Measurements from ENCODE around the gene TSHZ2. TPM values are rescaled to one million over a fixed set of nuclear protein-coding genes. Genes with fewer than 3 reads are reported as not detected.

The TSHZ2 gene
- total RNA-seq, 1 experiment from 2014 or later = 0.20 TPM

DNA sequence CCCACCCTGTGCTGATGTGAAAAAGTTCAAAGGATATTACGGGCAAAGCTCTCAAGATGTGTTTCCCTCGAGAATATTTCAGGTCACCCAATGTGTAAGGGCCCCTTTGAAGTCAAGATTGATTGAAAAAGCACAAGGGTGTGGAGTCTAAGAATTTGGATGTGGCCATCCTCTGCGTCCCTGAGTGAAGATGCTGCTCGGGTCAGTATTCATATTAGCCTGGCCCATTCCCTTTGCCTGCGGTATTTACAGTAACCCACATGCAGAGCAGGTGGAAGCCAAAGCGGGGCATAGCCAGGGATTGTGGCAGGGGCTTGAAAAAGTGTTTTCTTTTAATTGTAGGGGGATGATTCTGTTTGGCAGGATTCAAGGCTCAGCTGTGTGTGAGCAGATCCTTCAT, 211.0 kb downstream of the TSHZ2 start (continued):
- TF ChIP-seq, protein P1, sequence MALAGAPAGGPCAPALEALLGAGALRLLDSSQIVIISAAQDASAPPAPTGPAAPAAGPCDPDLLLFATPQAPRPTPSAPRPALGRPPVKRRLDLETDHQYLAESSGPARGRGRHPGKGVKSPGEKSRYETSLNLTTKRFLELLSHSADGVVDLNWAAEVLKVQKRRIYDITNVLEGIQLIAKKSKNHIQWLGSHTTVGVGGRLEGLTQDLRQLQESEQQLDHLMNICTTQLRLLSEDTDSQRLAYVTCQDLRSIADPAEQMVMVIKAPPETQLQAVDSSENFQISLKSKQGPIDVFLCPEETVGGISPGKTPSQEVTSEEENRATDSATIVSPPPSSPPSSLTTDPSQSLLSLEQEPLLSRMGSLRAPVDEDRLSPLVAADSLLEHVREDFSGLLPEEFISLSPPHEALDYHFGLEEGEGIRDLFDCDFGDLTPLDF (CRISPR knock-in tag; IDR thresholded peaks at IDR 0.05) = no peak
- TF ChIP-seq GTF2I (CRISPR knock-in tag; conservative IDR thresholded peaks at IDR 0.05) (no peak), KAT7 (CRISPR knock-in tag; IDR thresholded peaks at IDR 0.05; ENCODE audit: borderline replicate concordance) (no peak), ZNF317 (CRISPR knock-in tag; IDR thresholded peaks at IDR 0.05; ENCODE audit: borderline replicate concordance, low read depth) (no peak), FOXK1 (CRISPR knock-in tag; IDR thresholded peaks at IDR 0.05) (no peak), SP1 (CRISPR knock-in tag; conservative IDR thresholded peaks at IDR 0.05) (no peak), FOXJ3 (CRISPR knock-in tag; IDR thresholded peaks at IDR 0.05; ENCODE audit: borderline replicate concordance) (no peak), HMGA2 (CRISPR knock-in tag; IDR thresholded peaks at IDR 0.05) (no peak)
- TF ChIP-seq, protein P2, sequence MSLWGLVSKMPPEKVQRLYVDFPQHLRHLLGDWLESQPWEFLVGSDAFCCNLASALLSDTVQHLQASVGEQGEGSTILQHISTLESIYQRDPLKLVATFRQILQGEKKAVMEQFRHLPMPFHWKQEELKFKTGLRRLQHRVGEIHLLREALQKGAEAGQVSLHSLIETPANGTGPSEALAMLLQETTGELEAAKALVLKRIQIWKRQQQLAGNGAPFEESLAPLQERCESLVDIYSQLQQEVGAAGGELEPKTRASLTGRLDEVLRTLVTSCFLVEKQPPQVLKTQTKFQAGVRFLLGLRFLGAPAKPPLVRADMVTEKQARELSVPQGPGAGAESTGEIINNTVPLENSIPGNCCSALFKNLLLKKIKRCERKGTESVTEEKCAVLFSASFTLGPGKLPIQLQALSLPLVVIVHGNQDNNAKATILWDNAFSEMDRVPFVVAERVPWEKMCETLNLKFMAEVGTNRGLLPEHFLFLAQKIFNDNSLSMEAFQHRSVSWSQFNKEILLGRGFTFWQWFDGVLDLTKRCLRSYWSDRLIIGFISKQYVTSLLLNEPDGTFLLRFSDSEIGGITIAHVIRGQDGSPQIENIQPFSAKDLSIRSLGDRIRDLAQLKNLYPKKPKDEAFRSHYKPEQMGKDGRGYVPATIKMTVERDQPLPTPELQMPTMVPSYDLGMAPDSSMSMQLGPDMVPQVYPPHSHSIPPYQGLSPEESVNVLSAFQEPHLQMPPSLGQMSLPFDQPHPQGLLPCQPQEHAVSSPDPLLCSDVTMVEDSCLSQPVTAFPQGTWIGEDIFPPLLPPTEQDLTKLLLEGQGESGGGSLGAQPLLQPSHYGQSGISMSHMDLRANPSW (CRISPR knock-in tag; conservative IDR thresholded peaks at IDR 0.05; ENCODE audit: low read depth) = no peak
- TF ChIP-seq, protein P3, sequence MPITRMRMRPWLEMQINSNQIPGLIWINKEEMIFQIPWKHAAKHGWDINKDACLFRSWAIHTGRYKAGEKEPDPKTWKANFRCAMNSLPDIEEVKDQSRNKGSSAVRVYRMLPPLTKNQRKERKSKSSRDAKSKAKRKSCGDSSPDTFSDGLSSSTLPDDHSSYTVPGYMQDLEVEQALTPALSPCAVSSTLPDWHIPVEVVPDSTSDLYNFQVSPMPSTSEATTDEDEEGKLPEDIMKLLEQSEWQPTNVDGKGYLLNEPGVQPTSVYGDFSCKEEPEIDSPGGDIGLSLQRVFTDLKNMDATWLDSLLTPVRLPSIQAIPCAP (CRISPR knock-in tag; IDR thresholded peaks at IDR 0.05) = no peak
- TF ChIP-seq, protein P4, sequence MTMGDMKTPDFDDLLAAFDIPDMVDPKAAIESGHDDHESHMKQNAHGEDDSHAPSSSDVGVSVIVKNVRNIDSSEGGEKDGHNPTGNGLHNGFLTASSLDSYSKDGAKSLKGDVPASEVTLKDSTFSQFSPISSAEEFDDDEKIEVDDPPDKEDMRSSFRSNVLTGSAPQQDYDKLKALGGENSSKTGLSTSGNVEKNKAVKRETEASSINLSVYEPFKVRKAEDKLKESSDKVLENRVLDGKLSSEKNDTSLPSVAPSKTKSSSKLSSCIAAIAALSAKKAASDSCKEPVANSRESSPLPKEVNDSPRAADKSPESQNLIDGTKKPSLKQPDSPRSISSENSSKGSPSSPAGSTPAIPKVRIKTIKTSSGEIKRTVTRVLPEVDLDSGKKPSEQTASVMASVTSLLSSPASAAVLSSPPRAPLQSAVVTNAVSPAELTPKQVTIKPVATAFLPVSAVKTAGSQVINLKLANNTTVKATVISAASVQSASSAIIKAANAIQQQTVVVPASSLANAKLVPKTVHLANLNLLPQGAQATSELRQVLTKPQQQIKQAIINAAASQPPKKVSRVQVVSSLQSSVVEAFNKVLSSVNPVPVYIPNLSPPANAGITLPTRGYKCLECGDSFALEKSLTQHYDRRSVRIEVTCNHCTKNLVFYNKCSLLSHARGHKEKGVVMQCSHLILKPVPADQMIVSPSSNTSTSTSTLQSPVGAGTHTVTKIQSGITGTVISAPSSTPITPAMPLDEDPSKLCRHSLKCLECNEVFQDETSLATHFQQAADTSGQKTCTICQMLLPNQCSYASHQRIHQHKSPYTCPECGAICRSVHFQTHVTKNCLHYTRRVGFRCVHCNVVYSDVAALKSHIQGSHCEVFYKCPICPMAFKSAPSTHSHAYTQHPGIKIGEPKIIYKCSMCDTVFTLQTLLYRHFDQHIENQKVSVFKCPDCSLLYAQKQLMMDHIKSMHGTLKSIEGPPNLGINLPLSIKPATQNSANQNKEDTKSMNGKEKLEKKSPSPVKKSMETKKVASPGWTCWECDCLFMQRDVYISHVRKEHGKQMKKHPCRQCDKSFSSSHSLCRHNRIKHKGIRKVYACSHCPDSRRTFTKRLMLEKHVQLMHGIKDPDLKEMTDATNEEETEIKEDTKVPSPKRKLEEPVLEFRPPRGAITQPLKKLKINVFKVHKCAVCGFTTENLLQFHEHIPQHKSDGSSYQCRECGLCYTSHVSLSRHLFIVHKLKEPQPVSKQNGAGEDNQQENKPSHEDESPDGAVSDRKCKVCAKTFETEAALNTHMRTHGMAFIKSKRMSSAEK (CRISPR knock-in tag; IDR thresholded peaks at IDR 0.05; ENCODE audit: borderline replicate concordance) = no peak
- TF ChIP-seq, protein P5, sequence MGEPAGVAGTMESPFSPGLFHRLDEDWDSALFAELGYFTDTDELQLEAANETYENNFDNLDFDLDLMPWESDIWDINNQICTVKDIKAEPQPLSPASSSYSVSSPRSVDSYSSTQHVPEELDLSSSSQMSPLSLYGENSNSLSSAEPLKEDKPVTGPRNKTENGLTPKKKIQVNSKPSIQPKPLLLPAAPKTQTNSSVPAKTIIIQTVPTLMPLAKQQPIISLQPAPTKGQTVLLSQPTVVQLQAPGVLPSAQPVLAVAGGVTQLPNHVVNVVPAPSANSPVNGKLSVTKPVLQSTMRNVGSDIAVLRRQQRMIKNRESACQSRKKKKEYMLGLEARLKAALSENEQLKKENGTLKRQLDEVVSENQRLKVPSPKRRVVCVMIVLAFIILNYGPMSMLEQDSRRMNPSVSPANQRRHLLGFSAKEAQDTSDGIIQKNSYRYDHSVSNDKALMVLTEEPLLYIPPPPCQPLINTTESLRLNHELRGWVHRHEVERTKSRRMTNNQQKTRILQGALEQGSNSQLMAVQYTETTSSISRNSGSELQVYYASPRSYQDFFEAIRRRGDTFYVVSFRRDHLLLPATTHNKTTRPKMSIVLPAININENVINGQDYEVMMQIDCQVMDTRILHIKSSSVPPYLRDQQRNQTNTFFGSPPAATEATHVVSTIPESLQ (CRISPR knock-in tag; IDR thresholded peaks at IDR 0.05) = no peak

DNA sequence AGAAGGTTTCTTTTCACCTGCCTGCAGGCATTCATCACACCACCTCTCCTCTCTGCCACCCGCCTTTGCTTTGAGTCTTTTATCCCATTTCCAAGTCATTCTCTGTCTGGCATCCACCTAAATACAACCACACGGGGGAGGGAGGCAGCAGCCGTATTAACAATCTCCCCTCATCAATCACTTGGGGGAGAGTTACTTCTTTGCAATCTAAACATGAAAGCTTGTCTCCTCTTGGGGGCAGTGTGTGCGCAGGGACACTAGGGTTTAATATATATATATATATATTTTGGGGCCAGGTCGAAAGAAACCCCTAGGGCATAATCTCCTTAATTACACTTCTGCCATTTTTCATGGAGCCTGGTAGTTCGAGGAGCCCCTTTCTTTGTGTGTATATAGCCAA, 214.5 kb downstream of the TSHZ2 start:
- ATAC-seq = peak; percentile 65
- peaks cover 16% of the 10 kb centered on the region for H3K4me1 Mint-ChIP-seq
- TF ChIP-seq RORB (CRISPR knock-in tag; IDR thresholded peaks at IDR 0.05) (no peak), KAT7 (CRISPR knock-in tag; IDR thresholded peaks at IDR 0.05; ENCODE audit: borderline replicate concordance) (no peak), HMGA2 (CRISPR knock-in tag; IDR thresholded peaks at IDR 0.05) (no peak), ZNF121 (CRISPR knock-in tag; IDR thresholded peaks at IDR 0.05) (no peak), ZNF671 (CRISPR knock-in tag; IDR thresholded peaks at IDR 0.05) (no peak), GTF2I (CRISPR knock-in tag; conservative IDR thresholded peaks at IDR 0.05) (no peak), CBFB (CRISPR knock-in tag; IDR thresholded peaks at IDR 0.05; ENCODE audit: low read depth) (no peak), SMAD3 (CRISPR knock-in tag; IDR thresholded peaks at IDR 0.05; ENCODE audit: borderline replicate concordance) (no peak)
- TF ChIP-seq, protein P6, sequence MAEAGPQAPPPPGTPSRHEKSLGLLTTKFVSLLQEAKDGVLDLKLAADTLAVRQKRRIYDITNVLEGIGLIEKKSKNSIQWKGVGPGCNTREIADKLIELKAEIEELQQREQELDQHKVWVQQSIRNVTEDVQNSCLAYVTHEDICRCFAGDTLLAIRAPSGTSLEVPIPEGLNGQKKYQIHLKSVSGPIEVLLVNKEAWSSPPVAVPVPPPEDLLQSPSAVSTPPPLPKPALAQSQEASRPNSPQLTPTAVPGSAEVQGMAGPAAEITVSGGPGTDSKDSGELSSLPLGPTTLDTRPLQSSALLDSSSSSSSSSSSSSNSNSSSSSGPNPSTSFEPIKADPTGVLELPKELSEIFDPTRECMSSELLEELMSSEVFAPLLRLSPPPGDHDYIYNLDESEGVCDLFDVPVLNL (CRISPR knock-in tag; IDR thresholded peaks at IDR 0.05; ENCODE audit: borderline replicate concordance, low read depth) = no peak
- TF ChIP-seq, protein P7, sequence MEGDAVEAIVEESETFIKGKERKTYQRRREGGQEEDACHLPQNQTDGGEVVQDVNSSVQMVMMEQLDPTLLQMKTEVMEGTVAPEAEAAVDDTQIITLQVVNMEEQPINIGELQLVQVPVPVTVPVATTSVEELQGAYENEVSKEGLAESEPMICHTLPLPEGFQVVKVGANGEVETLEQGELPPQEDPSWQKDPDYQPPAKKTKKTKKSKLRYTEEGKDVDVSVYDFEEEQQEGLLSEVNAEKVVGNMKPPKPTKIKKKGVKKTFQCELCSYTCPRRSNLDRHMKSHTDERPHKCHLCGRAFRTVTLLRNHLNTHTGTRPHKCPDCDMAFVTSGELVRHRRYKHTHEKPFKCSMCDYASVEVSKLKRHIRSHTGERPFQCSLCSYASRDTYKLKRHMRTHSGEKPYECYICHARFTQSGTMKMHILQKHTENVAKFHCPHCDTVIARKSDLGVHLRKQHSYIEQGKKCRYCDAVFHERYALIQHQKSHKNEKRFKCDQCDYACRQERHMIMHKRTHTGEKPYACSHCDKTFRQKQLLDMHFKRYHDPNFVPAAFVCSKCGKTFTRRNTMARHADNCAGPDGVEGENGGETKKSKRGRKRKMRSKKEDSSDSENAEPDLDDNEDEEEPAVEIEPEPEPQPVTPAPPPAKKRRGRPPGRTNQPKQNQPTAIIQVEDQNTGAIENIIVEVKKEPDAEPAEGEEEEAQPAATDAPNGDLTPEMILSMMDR (IDR thresholded peaks at IDR 0.05) = no peak
- TF ChIP-seq, protein P5 (CRISPR knock-in tag; IDR thresholded peaks at IDR 0.05) = no peak
- H3K4me3 Mint-ChIP-seq = no peak overlapping the region
- no peak for DNase-seq (ENCODE audit: low spot score)
- ChIA-PET POLR2A (no interaction called here), CTCF (interaction anchor here (1.0 to 2.2 kb wide), 5 partner anchors 8 to 361 kb away, joined by 3 to 9 read pairs (median 3); no protein-coding TSS in a partner anchor)
- no peaks in the 10 kb centered on the region for H3K36me3 Mint-ChIP-seq
- no peak overlapping the region for H3K27ac Mint-ChIP-seq
- H3K27me3 Mint-ChIP-seq (ENCODE audit: low read depth) = no peaks in the 10 kb centered on the region
- no peaks in the 10 kb centered on the region for H3K9me3 Mint-ChIP-seq

All from WTC11 (cell line).